Fibroblast of skin of left biceps (primary cell): ENCODE measurements around the gene IRF4.

Experiments used
- DNase-seq, 2 experiments: peaks; one replicate each; pipeline ENCODE4 v3.0.0-alpha.2; 2013; ENCODE audit warnings: low read depth in 2 of 2

The IRF4 gene

GRCh38 chr6:381742-382461, 9.7 kb upstream of the IRF4 start:
- DNase-seq, result no peak

GRCh38 chr6:382883-383810, 8.4 kb upstream of the IRF4 start:
- no peak for DNase-seq

- no peak for DNase-seq
Measured at GRCh38 chr6:383856-384255, 7.7 kb upstream of the IRF4 start.

- no peak for DNase-seq
Measured at GRCh38 chr6:384898-385297, 6.7 kb upstream of the IRF4 start.

GRCh38 chr6:385614-386013, 5.9 kb upstream of the IRF4 start:
- DNase-seq, result no peak

GRCh38 chr6:386688-387266, 4.8 kb upstream of the IRF4 start:
- no peak for DNase-seq

GRCh38 chr6:387293-387741, 4.2 kb upstream of the IRF4 start:
- DNase-seq, result no peak

- no peak for DNase-seq
Measured at GRCh38 chr6:388202-388903, 3.2 kb upstream of the IRF4 start.

GRCh38 chr6:389143-389542, 2.4 kb upstream of the IRF4 start:
- no peak for DNase-seq

GRCh38 chr6:389622-390021, 1.9 kb upstream of the IRF4 start:
- DNase-seq, result no peak

- no peak for DNase-seq
Measured at GRCh38 chr6:390914-391558, 516 bp upstream of the IRF4 start.

- no peak for DNase-seq
Measured at GRCh38 chr6:392441-393390, 1.2 kb downstream of the IRF4 start.

GRCh38 chr6:393391-394221, 2.1 kb downstream of the IRF4 start:
- DNase-seq, result no peak

GRCh38 chr6:394641-395289, 3.2 kb downstream of the IRF4 start:
- DNase-seq, result no peak

GRCh38 chr6:395432-396125, 4.0 kb downstream of the IRF4 start:
- DNase-seq, result no peak

GRCh38 chr6:396126-396520, 4.6 kb downstream of the IRF4 start:
- DNase-seq, result no peak

GRCh38 chr6:397056-397455, 5.5 kb downstream of the IRF4 start:
- DNase-seq, result no peak

- DNase-seq, result no peak
Measured at GRCh38 chr6:397604-398003, 6.1 kb downstream of the IRF4 start.
